T-helper 22 cell (primary cell): ENCODE measurements around the gene KPNA3.
"Not testable (repeated sequence)": the region's sequence is repeated elsewhere in the genome, so short reads cannot be mapped to it uniquely, and the experiment has no call there.

Experiments
- DNase-seq: peaks from one replicate; pipeline ENCODE4 v3.0.0-alpha.2; 2020; ENCODE audit warnings: low read depth

Gene KPNA3

GRCh38 chr13:49792550-49793324 lies at the start of gene KPNA3:
Gene KPNA3, minus strand, starts transcription at chr13:49792682. Its CDS starts 176 bp downstream, at chr13:49792506.
- peak; percentile 90 for DNase-seq

GRCh38 chr13:49841964-49842363 lies 49.5 kb upstream of the KPNA3 start:
- DNase-seq: no peak

GRCh38 chr13:49840675-49841074 lies 48.2 kb upstream of the KPNA3 start:
- DNase-seq: no peak

- DNase-seq: no peak
These were observed 47.8 kb upstream of the KPNA3 start for GRCh38 chr13:49840266-49840665.

- DNase-seq: no peak
These were observed 46.5 kb upstream of the KPNA3 start for GRCh38 chr13:49838989-49839388.

- no peak for DNase-seq
These were observed 44.0 kb upstream of the KPNA3 start for GRCh38 chr13:49836516-49836915.

GRCh38 chr13:49833402-49833801 lies 40.9 kb upstream of the KPNA3 start:
- no peak for DNase-seq

GRCh38 chr13:49831455-49831854 lies 39.0 kb upstream of the KPNA3 start:
- DNase-seq: no peak

GRCh38 chr13:49830721-49831120 lies 38.2 kb upstream of the KPNA3 start:
- DNase-seq: no peak

- DNase-seq: no peak
These were observed 37.2 kb upstream of the KPNA3 start for GRCh38 chr13:49829715-49830114.

- DNase-seq: no peak
These were observed 36.0 kb upstream of the KPNA3 start for GRCh38 chr13:49828453-49828852.

- DNase-seq: no peak
These were observed 35.4 kb upstream of the KPNA3 start for GRCh38 chr13:49827891-49828290.

GRCh38 chr13:49827336-49827735 lies 34.9 kb upstream of the KPNA3 start:
- no peak for DNase-seq

- DNase-seq: no peak
These were observed 28.9 kb upstream of the KPNA3 start for GRCh38 chr13:49821216-49822009.

- no peak for DNase-seq
These were observed 28.2 kb upstream of the KPNA3 start for GRCh38 chr13:49820591-49821215.

GRCh38 chr13:49816047-49816446 lies 23.6 kb upstream of the KPNA3 start:
- not testable (repeated sequence) for DNase-seq

- DNase-seq: no peak
These were observed 22.2 kb upstream of the KPNA3 start for GRCh38 chr13:49814551-49815270.

GRCh38 chr13:49812812-49813211 lies 20.3 kb upstream of the KPNA3 start:
- no peak for DNase-seq

- no peak for DNase-seq
These were observed 19.0 kb upstream of the KPNA3 start for GRCh38 chr13:49811527-49811908.

GRCh38 chr13:49810567-49811526 lies 18.4 kb upstream of the KPNA3 start:
- no peak for DNase-seq

- DNase-seq: no peak
These were observed 15.2 kb upstream of the KPNA3 start for GRCh38 chr13:49807681-49808080.
